ACC112 (cell line): ENCODE results near the gene BCAR1.
"Not testable (repeated sequence)": the region's sequence is repeated elsewhere in the genome, so short reads cannot be mapped to it uniquely, and the experiment has no call there.

ENCODE experiments used
- H2AFZ ChIP-seq: fragments of 200-600 bp; sonication (generic); one replicate; pipeline ENCODE4 v1.6.0; 2017; ENCODE audit warnings: antibody characterized with exemption, low read length; ENCODE audit not compliant: unreplicated experiment
- H3K27ac ChIP-seq: fragments of 200-600 bp; sonication (generic); 2 replicates; pipeline ENCODE4 v1.5.1; 2014; ENCODE audit warnings: low read depth, mild to moderate bottlenecking, antibody characterized with exemption, low read length, moderate library complexity
- H3K27me3 ChIP-seq: fragments of 200-600 bp; sonication (generic); 2 replicates; pipeline ENCODE4 v1.6.1; 2014; ENCODE audit warnings: mild to moderate bottlenecking, antibody characterized with exemption, low read length, moderate library complexity, mixed read lengths; ENCODE audit not compliant: insufficient read depth
- H3K36me3 ChIP-seq: fragments of 200-600 bp; sonication (generic); 2 replicates; pipeline ENCODE4 v1.6.1; 2016; ENCODE audit warnings: mild to moderate bottlenecking, antibody characterized with exemption, low read length, moderate library complexity, mixed read lengths; ENCODE audit not compliant: insufficient read depth
- H3K4me1 ChIP-seq: fragments of 200-600 bp; sonication (generic); one replicate; pipeline ENCODE4 v1.6.1; 2016; ENCODE audit warnings: low read length, mixed read lengths; ENCODE audit not compliant: insufficient read depth, unreplicated experiment, control insufficient read depth
- H3K4me3 ChIP-seq: fragments of 200-600 bp; sonication (generic); 2 replicates; pipeline ENCODE4 v1.5.1; 2014; ENCODE audit warnings: mild to moderate bottlenecking, low read depth, low read length
- H3K79me2 ChIP-seq: fragments of 200-600 bp; sonication (generic); one replicate; pipeline ENCODE4 v1.6.0; 2016; ENCODE audit warnings: low read length; ENCODE audit not compliant: control insufficient read depth, unreplicated experiment, insufficient read depth

The BCAR1 gene

GRCh38 chr16:75223129-75223528 is 28.3 kb downstream of the BCAR1 start:
- not testable (repeated sequence) for H2AFZ ChIP-seq, H3K4me3 ChIP-seq, H3K27me3 ChIP-seq, H3K27ac ChIP-seq, H3K36me3 ChIP-seq, H3K79me2 ChIP-seq, H3K4me1 ChIP-seq

DNA sequence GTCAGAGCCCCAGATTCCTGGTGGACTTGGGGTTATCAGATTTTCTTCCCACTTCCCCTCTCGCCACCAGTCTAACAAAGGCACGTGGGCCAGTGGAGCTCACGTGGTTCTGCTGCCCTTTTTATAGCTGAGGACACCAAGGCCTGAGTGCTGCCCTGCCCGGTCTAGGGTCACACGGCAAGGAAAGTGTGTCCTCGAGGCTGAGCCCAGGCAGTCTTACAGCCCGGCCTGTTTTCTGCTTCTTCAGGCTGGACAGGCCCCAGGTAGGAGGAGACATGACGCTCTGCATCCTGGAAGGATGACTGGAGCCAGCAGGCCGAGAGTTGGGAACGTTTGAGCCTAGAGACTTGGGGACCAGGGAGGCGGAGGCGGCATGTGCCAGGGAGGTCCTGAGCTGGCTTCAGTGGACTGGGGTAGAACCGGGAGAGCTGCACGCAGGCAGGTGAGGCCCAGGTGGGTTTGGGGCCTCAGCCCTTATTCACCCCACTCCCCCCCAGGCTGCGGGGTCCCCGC is 29.1 kb downstream of the BCAR1 start:
- Histone ChIP-seq H3K4me3 (no peak overlapping the region), H3K36me3 (no peaks in the 10 kb centered on the region), H2AFZ (no peak overlapping the region), H3K4me1 (peaks cover 3% of the 10 kb centered on the region), H3K79me2 (no peaks in the 10 kb centered on the region), H3K27ac (no peak overlapping the region), H3K27me3 (no peaks in the 10 kb centered on the region)

DNA sequence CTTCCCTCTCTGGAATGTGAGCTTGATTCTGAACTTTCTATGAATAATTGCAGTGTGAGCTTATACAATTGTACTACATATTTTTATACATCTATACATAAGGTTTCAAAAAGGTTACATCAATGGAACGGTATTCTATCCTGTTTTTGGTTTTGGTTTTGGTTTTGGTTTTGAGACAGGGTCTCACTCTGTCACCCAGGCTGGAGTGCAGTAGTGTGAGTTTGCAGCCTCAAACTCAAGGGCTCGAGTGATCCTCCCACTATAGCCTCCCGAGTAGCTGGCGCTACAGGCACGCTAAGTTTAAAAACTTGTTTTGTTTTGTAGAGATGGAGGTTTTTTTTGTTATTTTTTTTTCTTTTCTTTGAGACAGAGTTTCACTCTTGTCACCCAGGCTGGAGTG is 31.6 kb downstream of the BCAR1 start:
- Histone ChIP-seq H3K27me3 (no peaks in the 10 kb centered on the region), H3K4me1 (peaks cover 3% of the 10 kb centered on the region), H3K79me2 (no peaks in the 10 kb centered on the region), H3K36me3 (no peaks in the 10 kb centered on the region), H2AFZ (no peak overlapping the region), H3K27ac (no peak overlapping the region), H3K4me3 (no peak overlapping the region)

DNA sequence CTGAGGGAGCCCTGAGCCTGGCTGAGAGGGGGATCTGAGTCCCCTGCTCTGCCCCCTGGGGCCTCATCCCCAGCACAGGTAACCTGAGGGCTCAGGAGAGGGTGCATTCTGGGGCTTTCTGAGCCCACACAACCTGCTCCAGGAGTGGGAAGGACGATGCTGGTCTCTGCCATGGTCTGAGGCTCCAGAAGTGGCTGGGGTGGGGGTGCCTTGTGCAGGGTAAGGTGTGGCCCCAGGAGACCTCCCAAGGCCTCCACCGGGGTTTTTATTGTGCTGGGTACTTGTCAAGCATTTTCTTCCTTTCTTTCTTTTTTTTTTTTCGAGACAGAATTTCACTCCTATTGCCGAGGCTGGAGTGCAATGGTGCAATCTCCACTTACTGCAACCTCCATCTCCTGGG is 32.3 kb downstream of the BCAR1 start:
- no peak overlapping the region for H2AFZ ChIP-seq
- no peak overlapping the region for H3K27ac ChIP-seq
- H3K4me1 ChIP-seq, result peaks cover 3% of the 10 kb centered on the region
- H3K4me3 ChIP-seq, result no peak overlapping the region
- no peaks in the 10 kb centered on the region for H3K27me3 ChIP-seq
- no peaks in the 10 kb centered on the region for H3K79me2 ChIP-seq
- no peaks in the 10 kb centered on the region for H3K36me3 ChIP-seq

DNA sequence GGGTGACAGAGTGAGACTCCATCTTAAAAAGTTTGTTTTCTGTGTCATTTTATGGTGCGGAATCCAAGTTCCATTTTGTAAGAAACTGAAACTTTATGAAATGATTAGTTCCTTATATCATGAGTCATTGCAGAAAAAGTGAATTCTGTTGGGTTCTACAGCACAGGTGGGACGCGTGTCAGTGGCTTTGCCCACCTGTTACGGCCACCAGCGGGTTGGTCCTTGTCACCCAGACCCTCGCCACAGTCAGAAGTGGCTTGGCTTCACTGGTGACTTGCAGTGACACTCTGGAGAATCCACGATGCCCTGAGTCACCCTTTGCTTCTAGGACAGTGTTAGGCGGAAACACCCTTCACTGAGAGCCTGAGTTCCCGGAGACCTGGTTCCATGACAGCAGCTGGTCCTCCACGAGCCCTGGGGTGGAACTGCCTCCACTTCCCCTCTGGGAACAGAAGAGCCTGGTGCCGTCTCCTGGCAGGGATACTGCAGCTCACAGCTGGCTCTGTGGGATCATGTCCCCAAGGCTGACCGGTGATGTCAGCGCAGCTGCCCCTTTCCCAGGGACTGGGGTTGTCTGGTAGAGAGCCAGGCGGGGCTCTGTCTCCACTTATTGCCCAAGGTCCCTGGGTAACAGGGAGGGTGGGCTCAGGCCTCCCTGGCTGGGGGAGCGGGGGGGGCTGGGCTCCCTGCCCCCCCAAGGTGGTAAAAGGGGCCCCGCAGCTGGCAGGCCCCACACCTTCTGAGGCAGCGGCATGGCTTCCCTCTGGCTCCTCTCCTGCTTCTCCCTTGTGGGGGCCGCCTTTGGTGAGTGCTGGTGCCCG is 33.0 kb downstream of the BCAR1 start, which contains the start of gene CTRB1:
Gene CTRB1, plus strand, starts transcription at position 733 of the 821 bp plus-strand sequence. Its CDS starts 20 bp downstream, at position 753.
- H3K79me2 ChIP-seq, result no peaks in the 10 kb centered on the region

GRCh38 chr16:75217389-75217851 is 34.0 kb downstream of the BCAR1 start:
- Histone ChIP-seq H3K4me3 (no peak overlapping the region), H3K27ac (no peak overlapping the region), H3K36me3 (no peaks in the 10 kb centered on the region), H3K27me3 (no peaks in the 10 kb centered on the region), H3K4me1 (peaks cover 3% of the 10 kb centered on the region), H3K79me2 (no peaks in the 10 kb centered on the region), H2AFZ (no peak overlapping the region)

More for the DNA sequence above, 33.0 kb downstream of the BCAR1 start, which contains the start of gene CTRB1:
- Histone ChIP-seq H2AFZ (no peak within 1 kb of the TSS), H3K4me1 (peaks cover 3% of the 10 kb centered on the region), H3K27ac (no peak within 1 kb of the TSS), H3K36me3 (no peaks in the 10 kb centered on the region), H3K27me3 (no peaks in the 10 kb centered on the region), H3K4me3 (no peak within 1 kb of the TSS)

GRCh38 chr16:75216576-75216975 is 34.8 kb downstream of the BCAR1 start:
- no peaks in the 10 kb centered on the region for H3K79me2 ChIP-seq
- H3K4me1 ChIP-seq, result peaks cover 3% of the 10 kb centered on the region
- no peaks in the 10 kb centered on the region for H3K36me3 ChIP-seq
- no peaks in the 10 kb centered on the region for H3K27me3 ChIP-seq
- H3K4me3 ChIP-seq, result no peak overlapping the region
- no peak overlapping the region for H3K27ac ChIP-seq
- H2AFZ ChIP-seq, result no peak overlapping the region

DNA sequence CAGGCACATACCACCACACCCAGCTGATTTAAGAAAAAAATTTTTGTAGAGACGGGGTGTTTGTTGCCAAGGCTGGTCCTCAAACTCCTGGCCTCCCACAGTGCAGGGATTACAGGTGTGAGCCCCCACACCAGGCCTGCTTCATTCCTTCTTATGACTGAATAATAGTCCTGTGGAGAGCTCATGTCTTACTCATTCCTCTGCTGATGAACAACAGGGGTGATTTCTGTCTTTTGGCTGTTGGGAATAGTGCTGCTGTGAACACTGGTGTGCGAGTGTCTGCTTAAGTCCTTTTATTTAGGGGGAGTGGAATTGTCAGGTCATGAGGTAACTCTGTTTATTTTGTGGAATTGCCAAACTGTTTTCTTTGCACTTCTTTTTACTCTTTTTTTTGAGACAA is 35.3 kb downstream of the BCAR1 start:
- Histone ChIP-seq H3K79me2 (no peaks in the 10 kb centered on the region), H3K36me3 (no peaks in the 10 kb centered on the region), H3K4me3 (no peak overlapping the region), H3K27ac (no peak overlapping the region), H3K4me1 (peaks cover 3% of the 10 kb centered on the region), H3K27me3 (no peaks in the 10 kb centered on the region), H2AFZ (no peak overlapping the region)

GRCh38 chr16:75211286-75211685 is 40.1 kb downstream of the BCAR1 start:
- H3K4me3 ChIP-seq, H3K4me1 ChIP-seq, H2AFZ ChIP-seq, H3K27me3 ChIP-seq, H3K36me3 ChIP-seq, H3K27ac ChIP-seq, H3K79me2 ChIP-seq: not testable (repeated sequence)

DNA sequence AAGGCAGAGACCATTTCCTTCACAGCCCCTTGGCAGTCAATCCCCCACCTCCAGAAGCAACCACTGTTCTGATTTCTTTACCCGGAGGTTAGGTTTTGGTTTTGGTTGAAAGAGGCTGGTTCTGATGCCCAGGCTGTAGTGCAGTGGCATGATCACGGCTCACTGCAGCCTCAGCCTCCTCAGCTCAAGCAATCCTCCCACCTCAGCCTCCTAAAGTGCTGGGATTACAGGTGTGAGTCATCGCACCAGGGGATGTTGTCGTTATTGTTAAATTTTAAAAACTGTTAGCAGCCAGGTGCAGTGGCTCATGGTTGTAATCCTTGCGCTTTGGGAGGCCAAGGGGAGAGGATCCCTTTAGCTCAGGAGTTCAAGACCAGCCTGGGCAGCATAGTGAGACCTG is 41.5 kb downstream of the BCAR1 start:
- Histone ChIP-seq H3K79me2 (no peaks in the 10 kb centered on the region), H3K36me3 (no peaks in the 10 kb centered on the region), H3K27me3 (no peaks in the 10 kb centered on the region), H3K27ac (no peak overlapping the region), H3K4me1 (no peaks in the 10 kb centered on the region), H3K4me3 (no peak overlapping the region), H2AFZ (no peak overlapping the region)

DNA sequence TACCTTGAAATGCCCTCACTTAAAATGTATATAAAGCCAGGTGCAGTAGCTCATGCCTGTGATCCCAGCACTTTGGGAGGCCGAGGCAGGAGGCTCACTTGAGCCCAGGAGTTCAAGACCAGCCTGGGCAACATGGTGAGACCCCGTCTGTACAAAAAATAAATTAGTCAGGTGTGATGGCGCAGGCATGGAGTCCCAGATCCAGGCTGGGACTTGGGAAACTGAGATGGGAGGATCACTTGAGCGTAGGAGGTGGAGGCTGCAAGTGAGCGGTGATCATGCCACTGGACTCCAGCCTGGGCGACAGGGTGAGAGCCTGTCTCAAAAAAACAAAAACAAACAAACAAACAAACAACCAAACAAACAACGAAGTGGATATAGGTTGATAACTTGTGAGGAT is 41.9 kb downstream of the BCAR1 start:
- not testable (repeated sequence) for H3K36me3 ChIP-seq, H3K27ac ChIP-seq, H3K4me3 ChIP-seq, H3K27me3 ChIP-seq, H2AFZ ChIP-seq, H3K4me1 ChIP-seq, H3K79me2 ChIP-seq
